CD1c-positive myeloid dendritic cell (primary cell): ENCODE measurements around the gene BTN2A1.
A peak's percentile ranks its signal among the peaks of the same experiment; 100 is the strongest.
"Not testable (repeated sequence)": the region's sequence is repeated elsewhere in the genome, so short reads cannot be mapped to it uniquely, and the experiment has no call there.

ENCODE experiments used
- DNase-seq: peaks from one replicate; pipeline ENCODE4 v3.0.0-alpha.2; 2016; ENCODE audit errors: extremely low spot score

Gene BTN2A1

GRCh38 chr6:26457806-26458688 lies at the start of gene BTN2A1:
Gene BTN2A1 (plus strand): TSS chr6:26457955. CDS start chr6:26458637, 682 bp downstream.
- peak; percentile 95 for DNase-seq

- DNase-seq, result no peak
These were observed 48.7 kb upstream of the BTN2A1 start for GRCh38 chr6:26408828-26409730.

DNA sequence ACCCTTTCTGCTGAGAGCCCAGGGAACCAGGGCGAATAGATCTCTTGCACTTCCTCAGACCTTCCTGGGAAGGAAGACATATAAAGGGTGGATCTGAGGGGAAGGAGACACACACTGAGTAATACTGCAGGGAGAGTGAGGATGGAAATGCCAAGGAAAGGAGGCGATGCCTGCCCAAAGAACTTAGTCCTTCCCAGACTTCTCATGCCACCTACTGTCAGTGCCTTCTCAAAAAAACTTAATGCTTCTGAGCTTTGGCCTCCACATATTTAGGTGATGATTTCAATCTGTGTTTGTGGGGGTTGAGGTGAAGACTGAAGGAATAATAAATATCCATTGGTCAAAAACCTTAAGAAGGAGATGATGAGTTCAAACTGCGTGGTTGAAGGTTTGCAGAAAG lies 46.0 kb upstream of the BTN2A1 start:
- DNase-seq, result no peak

DNA sequence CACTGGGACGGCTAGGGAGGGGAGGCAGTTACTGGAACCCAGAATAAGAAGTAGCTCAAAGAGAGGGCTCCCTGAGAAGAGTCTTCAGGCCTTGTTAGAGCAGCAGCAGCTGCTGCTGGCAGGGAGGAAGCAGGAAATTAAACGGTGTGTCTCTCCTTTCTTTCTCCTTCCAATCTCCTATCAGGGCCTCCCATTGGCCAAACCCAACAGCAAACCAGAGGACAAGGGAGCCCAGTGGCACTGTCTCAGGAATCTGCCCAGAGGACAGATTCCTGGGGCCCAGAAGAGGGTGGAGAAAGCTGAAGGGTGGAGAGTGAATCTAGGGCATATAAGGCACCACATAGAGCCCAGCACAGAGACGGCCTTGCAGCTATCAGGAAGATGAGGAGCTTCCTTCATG lies 45.5 kb upstream of the BTN2A1 start:
- no peak for DNase-seq

- DNase-seq, result no peak
These were observed 44.8 kb upstream of the BTN2A1 start for GRCh38 chr6:26412954-26413353.

GRCh38 chr6:26414281-26414680 lies 43.5 kb upstream of the BTN2A1 start:
- no peak for DNase-seq

- DNase-seq, result no peak
These were observed 42.6 kb upstream of the BTN2A1 start for GRCh38 chr6:26415036-26415614.

- no peak for DNase-seq
These were observed 42.0 kb upstream of the BTN2A1 start for GRCh38 chr6:26415791-26416190.

- no peak for DNase-seq
These were observed 41.5 kb upstream of the BTN2A1 start for GRCh38 chr6:26416288-26416687.

- DNase-seq, result not testable (repeated sequence)
These were observed 39.7 kb upstream of the BTN2A1 start for GRCh38 chr6:26418077-26418476.

DNA sequence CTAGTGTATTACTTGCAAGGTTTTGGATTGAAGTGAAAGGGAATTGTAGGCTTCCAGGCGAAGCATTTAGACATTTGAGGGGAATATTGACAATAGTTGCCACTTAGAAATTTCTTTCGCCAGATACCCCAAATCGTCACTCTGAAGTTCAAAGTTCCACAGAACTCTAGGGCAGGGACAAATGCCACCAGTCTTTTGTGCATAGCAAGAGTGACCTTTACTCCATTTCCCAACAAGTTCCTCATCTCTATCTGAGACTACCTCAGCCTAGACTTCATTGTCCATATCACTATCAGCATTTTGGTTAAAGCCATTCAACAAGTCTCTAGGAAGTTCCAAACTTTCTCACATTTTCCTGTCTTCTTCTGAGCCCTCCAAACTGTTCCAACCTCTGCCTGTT lies 39.0 kb upstream of the BTN2A1 start:
- not testable (repeated sequence) for DNase-seq

- DNase-seq, result peak; percentile 27
These were observed 37.0 kb upstream of the BTN2A1 start for GRCh38 chr6:26420688-26421171.

DNA sequence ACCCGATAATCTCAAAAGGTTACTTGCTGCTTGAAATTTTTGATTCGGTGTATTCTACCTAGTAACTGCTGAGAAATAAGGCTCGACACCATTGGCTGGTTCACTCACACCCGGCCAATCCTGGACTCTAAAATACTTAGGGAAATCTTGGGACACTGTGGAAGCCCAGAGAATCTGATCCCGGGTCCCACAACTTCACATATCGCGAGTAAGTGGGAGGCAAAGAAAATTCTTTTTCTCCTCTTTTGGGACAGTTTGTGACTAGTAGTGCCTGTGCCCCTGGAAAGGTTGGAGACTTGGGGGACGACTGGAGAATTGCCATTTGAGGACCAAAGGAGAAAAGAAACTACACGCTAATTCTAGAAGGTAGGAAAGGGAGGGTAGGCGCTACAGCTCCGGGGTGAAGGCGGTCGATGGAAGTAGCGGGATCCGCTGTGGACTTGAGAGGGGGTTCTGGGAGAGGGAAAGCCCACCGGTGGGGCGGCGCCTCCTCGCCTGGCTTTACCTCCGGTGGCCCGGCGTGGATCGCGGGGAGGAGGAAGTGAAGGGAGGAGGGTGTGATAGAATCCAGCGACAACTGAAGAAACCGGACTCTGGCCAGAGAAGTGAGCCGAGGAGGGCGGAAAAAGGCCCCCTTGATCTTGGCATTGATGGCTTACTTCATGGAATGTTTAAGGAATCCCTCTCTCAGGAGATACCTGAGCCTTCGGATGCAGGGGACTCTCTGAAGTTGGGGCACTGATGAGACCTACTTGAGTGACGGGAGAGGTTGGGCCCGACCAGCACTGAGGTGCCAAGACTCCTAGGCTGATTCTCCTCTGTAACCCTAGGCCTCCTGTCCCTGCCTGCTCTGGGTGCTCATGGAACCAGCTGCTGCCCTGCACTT lies 36.3 kb upstream of the BTN2A1 start:
- peak; percentile 88 for DNase-seq

GRCh38 chr6:26422329-26422728 lies 35.4 kb upstream of the BTN2A1 start:
- no peak for DNase-seq

DNA sequence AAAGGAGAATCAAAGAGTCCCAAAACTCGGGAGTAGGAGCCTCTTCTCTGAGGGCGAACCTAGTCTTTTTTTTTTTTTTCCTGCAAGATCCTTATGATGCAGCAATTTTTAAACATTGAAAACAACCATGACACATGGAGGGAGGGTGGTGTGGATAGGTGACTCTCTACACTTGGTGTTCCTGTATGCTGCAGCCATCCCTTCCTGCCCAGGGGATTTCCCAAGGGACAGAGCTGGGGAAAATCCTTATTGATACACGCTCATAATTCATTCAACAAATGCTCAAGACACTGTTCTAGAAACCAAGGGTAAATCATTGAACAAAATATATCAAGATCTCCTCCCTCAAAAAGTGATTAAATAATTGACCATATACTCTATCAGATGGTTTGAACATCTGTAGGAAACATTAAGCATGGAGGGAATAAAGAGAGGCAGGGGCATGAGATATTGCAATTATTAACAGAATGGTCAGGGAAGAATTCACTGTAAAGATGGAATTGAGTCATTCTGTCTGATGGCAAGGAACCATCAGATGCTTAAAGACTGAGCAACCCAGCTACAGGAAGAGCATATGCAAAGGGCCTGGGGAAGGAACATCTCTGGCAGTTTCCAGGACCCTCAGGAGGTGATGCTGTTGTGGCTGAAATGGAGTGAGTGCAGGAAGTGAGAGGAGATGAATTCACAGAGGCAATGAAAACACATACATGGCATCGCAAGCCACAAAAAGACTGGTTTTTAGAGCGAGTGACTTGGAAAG lies 30.9 kb upstream of the BTN2A1 start:
- DNase-seq, result no peak

- DNase-seq, result no peak
These were observed 30.3 kb upstream of the BTN2A1 start for GRCh38 chr6:26427451-26427809.

DNA sequence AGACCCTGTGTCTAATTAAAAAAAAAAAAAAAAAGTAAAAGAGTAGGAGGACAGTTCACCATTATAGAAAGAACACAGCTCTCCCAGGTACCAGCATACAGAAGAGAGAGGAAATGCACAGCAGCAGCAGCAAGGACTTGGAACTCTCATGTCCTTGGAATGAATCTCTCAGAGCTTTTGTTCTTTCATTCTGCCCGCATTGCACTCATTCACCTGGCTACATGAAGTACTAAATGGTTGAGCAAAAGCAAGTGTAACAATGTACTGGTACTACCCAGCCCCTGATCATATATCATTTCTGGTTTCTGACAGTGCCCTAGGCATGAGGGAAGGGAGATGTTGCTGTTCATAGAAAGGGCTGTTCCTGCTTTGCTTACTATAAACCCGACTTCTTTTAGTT lies 29.5 kb upstream of the BTN2A1 start:
- DNase-seq, result no peak

- no peak for DNase-seq
These were observed 27.0 kb upstream of the BTN2A1 start for GRCh38 chr6:26430787-26431186.

GRCh38 chr6:26431258-26432172 lies 26.2 kb upstream of the BTN2A1 start:
- no peak for DNase-seq
